Measurements from ENCODE around the gene SORCS2.

SORCS2 gene

DNA sequence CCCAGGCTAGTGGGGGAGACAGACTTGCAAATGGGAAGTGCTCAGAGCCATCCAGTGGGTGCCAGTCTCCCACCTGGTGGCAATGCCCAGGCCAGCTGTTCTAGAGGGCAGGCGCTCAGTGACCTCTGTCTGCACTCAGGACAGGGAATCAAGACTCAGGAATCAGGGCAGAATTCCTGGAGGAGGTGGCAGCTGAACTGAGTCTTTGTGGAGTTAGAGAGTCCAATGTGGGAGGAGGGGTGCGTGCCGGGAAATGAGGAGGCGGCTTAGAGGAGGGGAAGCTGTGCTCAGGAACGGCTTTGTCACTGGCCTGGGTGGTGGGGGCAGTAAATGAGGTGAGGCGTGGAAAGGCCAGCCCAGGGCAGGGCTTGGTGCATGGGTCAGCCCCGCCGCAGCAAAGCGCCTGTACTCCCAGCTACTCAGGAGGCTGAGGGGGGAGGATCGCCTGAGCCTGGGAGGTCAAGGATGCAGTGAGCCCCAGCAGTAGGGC, 31.3 kb upstream of the SORCS2 start:
- DNase-seq, result peak; percentile 29

DNA sequence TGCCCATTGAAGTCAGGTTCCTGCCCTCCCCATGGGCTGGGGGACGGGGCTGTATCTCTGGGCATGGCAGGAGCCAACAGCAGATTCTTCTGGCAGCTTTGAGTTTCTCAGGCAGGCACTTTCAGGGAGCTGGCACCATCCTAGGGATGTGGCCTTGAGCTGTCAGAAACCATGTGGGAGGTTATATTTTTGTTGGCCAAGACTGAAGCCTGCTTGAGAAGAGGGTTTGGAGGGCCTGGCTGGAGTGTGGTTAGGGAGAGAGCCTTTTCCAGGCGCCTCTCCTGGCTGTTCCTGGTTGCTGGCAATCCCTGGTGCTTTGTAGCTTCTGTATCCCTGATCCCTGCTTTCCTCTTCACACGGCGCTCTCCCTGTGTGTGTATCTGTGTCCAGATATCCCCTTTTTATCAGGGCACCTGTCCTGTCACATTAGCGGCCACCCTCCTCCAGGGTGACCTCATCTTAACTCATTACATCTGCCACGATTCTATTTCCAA, 30.6 kb upstream of the SORCS2 start:
- peak; percentile 10 for DNase-seq

DNA sequence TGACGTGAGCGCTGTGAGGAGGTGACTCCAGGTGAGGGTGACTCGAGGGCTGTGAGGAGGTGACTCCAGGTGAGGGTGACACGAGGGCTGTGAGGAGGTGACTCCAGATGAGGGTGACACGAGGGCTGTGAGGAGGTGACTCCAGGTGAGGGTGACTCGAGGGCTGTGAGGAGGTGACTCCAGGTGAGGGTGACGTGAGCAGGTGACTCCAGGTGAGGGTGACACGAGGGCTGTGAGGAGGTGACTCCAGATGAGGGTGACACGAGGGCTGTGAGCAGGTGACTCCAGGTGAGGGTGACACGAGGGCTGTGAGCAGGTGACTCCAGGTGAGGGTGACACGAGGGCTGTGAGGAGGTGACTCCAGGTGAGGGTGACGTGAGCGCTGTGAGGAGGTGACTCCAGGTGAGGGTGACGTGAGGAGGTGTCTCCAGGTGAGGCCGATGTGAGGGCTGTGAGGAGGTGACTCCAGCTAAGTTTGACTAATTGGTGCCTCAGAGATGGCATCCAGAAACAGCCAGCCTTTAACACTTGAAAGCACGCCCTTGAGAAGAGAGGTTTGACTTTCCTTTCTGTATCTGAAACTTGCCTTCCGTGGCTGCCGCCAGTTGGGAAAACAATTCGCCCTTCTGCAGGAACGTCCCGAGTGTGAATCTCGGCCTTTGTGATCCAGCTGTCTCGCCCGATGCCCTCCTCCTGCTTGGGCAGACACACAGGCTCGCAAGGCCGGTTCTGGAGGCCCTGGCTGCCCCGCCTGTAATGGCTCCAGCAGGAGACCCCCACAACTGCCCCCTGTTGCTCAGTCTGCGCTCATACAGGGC, 27.1 kb upstream of the SORCS2 start:
- DNase-seq, result peak; percentile 20

DNA sequence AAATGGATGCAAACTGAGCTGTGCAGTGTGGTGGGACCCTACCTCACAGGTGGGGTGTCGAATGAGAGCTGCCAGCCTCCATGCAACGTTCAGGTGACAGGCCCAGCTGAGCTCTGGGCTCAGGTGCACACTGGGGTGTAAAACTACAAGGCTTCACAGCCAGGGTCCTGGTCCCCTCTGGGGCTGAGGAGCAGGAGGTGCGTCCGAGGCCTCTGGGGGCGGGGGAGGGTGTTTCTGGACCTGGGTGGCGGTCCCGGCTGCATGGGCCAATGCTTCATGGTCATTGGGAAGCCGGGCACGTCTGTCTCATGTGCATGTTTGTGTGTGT, 26.5 kb upstream of the SORCS2 start:
- peak; percentile 40 for DNase-seq

DNA sequence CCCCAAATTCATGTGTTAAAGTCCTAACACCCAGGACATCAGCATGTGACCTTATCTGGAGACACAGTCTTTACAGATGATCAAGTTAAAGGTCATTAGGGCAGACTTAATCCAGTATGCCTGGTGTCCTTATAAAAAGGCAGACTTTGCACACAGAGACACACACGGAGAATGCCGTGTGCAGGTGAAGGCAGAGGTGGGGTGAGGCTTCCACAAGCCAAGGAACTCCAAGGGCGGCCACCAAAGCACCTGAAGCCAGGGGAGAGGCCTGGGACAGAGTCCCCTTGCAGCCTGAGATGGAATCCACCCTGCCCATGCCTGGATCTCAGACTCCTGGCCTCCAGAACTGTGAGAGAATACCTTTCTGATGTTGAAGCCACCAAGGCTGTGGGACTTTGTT, 26.1 kb upstream of the SORCS2 start:
- peak; percentile 26 for DNase-seq

DNA sequence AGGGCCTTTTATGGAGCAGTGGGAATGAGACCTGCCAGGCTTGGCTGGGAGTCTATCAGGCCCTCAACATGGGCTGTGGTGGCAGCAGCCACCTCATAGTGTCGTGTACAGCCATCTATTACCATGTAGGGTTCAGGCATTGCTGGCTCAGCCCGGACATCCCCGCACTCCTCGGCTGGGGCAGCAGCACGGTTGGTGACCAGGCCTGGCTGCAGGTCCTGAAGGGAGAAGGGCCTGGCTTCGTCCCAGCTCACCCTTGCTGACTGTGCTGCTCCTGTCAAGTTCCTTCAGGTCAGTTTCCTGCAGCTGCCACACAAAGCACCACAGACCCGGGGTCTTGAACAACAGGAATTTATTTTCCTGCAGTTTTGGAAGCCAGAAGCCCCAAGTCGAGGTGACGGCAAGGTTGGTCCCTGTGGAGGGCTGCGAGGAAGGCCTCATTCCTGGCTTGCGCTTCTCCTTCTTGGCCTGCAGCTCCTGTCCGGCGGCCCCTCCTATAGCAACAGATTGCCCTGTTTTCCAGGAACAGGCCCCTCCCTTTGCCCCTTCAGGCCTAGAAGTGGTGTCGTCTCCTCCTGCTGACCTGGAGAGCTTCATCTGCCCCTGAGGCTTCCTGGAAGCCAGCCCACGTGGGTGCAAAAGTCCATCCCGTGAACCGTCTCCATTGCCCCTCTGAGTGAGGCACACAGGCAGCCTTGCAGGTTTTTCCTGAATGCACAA, 25.2 kb upstream of the SORCS2 start:
- peak; percentile 34 for DNase-seq

DNA sequence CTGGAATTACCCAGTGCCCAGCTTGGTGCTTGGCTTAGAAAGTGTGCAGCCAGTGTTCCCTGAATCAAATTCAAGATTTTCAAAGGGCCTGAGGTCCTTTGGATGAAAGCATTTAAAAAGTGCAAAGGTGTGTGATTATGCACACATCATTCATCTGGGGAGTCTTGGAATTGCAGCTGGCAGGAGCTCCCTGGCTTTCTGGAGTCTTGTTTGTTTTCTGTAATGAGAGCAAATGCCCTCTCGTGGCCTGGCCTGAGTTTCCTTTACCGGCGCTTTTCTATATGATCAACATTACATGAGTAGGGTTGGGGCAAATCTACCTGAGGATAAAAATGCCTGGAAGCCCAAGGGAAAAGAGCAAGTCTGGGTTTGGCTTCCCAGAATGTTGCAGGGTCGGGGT, 24.6 kb upstream of the SORCS2 start:
- no peak for DNase-seq

DNA sequence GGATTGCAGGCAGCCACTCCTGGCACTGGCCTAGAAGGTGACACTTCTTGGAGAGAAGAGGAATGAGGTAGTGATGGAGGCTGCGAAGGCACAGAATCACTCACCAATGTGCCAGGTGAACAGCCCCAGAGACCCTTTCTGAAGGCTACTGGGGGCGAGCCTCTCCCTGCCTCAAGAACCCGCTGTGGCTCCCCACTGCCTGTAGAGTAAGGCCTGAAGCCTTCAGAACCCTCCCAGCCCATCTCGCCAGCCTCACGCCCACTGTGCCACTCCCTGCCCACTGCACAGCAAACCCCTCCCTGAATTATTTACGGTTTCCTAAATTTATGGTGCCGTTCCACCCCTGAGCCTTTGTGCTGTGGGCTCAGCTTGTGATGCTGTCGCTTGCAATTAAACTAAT, 24.2 kb upstream of the SORCS2 start:
- DNase-seq, result peak; percentile 33

DNA sequence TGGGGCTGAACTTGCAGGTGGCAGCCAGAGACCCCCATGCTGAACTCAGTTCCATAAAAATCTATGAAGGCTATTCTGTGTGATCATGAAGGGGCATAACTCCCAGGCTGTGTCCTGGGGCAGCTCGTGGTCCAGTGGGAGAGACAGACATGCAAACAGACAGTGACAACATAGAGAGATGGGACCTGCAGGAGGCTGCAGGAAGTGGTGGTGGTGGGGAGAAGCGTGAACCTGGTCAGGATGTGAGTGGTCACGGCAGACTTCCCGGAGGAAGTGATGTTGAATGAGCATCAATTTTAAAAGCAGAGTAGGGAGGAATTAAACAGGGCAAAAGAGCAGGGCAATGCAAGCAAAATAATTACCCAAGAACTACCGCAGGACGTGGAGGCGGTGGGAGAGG, 23.2 kb upstream of the SORCS2 start:
- DNase-seq, result peak; percentile 29

DNA sequence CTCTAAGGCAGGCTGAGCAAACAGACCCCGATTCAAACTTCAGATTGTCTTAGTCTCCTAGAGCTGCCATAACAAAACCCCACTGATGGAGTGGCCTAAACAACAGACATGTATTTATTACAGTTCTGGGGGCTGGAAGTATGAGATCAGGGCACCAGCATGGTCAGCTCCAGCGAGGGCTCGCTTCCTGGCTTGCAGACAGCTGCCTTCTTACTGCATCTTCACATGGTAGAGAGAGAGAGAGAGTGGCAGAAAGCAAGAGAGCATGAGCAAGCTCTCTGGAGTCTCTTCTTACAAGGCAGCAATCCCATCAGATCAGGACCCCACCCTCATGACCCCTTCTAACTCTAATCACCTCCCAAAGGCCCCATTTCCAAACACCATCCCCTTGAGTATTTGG, 22.3 kb upstream of the SORCS2 start:
- no peak for DNase-seq

DNA sequence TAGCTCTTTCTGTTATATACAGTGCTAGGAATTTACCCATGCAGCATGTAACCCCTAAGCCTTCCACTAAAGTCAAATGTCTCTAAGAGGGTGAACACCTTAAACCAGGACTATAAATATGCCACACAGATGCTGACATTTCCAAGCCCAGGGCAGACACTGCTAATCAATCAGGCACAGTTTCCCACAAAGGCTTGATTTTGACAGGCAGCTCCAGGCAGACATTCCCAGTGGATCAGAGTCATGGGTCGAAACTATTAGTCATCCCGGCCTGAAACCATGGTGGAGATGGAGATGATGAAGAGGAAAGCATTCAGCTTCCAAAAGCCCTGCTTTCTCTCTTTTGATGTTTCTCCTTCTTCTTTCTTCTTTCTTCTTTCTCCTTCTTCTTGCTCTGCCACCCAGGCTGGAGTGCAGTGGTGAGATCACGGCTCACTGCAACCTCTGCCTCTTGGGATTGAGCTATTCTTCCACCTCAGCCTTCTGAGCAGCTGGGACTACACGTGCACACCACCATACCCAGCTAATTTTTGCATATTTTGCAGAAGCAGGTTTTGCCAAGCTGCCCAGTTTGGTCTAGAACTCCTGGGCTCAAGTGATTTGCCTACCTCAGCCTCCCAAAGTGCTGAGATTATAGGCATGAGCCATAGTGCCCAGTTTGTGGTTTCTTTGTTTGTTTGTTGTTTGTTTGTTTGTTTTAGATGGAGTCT, 21.0 kb upstream of the SORCS2 start:
- DNase-seq, result no peak

DNA sequence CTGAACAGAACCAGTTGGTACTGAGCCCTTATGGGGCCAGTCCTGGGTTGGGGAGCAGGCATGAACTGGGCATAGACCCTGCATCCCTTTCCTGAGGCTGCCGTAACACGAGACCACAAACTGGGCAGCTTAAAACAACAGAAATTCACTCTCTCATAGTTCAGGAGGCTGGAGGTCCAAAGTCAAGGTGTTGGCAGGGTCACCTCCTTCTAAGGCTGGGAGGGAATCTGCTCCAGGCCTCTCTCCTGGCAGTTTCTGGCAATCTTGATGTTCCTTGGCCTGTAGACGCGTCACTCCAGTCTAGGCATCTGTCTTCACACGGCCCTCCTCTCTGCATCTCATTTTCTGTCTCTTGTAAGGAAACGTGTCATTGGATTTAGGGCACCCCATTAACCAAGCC, 19.8 kb upstream of the SORCS2 start:
- DNase-seq, result no peak

DNA sequence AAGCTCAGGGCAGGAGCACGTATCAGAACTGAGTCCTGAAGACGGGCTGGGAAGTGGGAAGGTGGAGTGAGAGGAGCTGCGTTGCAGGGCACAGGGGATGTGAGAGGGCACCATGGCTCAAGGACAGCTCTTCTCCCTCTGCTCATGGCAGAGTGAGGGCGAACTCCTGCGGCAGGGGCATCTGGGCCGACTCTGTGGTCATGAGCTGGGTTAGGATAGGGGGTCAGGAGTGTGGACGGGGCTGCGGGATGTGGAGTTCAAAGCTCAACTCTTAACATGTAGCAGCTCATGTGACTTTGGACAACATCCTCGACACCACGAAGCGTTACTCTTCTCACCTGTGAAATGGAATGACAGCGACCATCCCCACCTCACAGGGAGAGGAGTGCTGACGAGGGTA, 19.4 kb upstream of the SORCS2 start:
- DNase-seq, result no peak

DNA sequence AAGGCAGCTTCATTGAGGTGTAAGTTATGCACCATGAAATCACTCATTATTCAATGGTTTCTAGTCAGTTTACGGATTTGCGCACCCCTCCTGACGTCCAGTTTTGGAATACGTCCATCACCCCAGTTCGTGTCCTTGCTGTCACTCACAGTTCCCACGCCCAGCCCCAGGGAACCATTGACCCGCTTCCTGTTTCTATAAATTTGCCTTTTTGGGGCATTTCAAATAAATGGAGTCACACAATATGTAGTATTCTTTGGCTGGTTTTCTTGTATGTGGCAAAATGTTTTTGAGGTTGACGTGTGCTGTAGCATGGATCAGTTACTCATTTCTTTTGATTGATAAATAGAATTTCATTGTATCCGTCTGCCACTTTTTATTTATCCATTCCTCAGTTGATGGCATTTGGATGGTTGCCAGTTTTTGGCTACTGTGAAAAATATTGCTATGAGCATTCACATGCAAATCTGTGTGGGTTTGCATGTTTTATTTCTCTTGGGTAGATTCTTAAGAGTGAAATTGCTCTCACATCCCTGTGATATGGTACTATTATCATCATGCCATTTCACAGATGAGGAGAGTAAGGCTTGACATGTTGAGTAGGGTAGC, 18.4 kb upstream of the SORCS2 start:
- DNase-seq, result no peak

DNA sequence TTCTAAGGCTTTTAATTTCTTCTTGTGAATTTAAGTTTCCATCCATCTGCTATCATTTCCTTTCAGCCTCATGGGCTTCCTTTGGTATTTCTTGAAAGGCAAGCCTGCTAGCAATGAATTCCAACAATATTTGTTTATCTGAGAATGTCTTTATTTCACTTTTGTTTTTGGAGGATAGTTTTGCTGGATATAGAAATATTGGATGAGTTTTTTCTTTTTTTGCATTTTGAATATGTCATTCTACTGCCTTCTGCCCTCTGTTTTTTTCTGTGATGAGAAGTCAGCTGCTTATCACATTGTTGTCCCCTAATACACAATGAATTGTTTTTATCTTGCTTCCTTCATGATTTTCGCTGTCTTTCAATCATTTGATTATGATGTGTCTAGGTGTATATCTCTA, 13.2 kb upstream of the SORCS2 start:
- DNase-seq, result no peak

DNA sequence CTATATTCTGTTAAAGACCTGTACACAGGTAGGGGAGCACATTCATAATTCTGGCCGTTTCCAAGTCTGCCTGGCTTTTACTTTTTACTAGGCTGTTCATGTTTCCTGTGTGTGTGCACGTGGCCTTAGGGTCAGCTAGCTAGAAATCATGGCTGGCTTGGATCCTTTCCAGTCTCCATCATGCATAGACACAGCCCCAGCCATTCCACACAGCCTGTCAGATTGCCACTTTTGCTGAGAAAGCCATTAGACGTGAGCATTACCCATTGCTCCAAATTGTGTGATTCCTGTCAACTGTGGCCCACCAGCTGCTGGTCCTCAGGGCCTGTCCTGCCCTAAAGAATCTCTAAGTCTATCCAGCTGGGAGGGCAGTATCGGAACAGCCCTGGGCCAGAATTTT, 11.4 kb upstream of the SORCS2 start:
- DNase-seq, result peak; percentile 36

DNA sequence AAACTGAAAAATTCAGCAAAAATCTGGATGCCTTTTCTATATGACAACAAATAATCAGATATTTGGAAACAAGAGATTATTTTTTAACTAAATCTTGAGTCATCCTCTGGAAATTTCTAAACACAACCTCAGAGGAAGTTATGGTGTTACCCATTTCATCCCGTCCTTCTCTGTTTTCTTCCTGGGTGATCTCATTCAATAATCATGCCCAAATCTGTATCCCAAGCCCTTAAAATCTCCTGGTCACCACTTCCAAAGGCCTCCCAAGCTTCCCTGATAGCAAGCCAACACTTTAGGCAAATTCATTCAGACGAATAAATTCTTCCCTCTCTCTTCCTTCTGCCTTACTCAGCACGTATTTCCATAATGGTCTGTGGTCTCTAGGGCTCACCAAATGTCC, 9.7 kb upstream of the SORCS2 start:
- peak; percentile 4 for DNase-seq

DNA sequence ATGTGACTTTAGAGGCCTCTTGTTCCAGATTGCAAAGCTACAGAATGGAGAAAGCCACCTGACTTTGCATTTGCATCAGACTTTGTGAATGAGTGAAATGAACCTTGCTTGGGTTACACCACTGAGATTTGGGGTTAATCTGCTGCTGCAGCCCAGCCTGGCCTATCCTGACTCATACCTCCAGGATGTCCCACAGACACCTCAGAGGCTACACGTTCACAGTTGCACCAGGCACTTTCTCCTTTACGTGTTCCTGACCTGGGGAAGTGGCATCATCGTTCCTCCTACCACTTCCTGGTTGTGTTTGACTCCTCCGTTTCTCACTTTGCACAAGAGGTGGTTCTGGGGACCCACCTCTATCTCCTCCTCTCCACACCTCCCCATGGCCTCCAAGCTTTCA, 9.2 kb upstream of the SORCS2 start:
- peak; percentile 64 for DNase-seq

DNA sequence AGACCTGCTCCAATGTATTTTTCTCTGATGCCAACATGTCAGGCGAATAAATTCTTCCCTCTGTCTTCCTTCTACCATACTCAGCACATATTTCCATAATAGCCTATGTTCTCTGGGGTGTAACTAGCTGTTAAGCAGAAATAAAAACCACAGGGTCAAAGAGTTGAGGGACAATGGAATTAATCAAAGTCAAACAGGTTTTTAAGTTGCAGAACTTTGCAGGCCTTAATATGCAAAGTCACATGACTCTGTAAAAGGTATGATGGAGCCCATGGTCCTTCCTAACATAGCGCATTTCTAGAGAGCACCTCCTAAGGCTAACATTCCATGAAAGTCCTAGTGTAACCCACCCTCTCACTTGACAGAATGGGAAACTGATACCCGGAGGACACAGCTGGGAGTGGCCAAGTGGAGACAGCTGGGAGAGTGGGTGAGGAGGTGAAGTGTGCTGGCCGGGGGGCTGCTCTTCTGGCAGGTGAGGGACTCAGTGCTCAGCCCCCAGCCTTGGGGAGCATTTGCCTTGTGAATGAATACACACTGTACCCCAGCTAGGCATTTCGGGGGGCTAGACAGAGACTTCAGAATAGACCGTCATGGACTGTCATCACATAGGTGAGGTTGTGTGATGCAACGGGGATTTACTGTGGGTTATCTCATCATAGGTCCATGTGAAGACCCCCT, 8.4 kb upstream of the SORCS2 start:
- peak; percentile 34 for DNase-seq

DNA sequence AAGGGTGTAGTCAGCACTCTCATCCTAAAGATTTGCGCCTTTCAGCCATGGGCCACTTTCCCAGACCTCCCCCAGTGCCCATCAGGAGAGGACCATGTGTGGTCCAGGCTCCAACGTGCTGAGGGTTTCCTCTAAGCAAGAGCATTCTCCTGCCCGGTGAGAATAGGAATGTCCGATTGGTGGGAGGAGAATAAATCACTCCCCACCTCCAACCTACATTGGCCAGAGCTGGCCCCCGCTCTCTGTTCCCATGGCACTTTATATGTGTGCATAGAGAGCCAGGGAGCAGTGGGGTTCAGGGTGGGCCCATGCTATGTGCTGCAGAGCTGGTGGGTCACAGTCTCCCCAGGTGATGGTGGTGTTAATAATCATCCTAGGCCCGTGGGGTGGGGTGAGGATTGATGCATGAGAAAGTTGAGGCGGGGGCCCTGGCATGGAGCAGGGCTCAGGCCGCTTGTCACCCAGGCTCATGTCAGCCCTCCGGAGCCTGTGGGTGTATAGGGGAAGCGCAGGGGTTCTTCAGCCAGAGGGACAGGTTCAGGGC, 6.8 kb upstream of the SORCS2 start:
- DNase-seq, result peak; percentile 39

DNA sequence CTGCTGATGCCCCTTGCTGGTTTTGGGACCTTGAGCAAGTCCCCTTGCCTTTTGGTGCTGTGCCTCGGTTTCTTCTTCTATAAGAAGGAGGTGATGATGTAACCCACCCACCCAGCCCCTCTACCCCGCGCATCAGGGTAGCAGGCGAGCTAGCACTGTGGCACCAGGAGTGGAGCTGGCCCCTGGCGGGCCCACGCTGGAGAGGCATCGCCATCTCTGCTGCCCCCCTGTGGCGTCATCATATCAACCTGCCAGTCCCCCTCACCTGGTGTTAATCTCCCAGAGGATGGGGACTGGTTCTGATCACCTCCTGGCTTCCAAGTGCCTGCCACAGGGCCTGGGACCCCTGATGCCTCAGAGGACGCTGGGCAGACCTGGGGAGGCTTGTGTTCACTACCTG, 6.3 kb upstream of the SORCS2 start:
- peak; percentile 59 for DNase-seq

DNA sequence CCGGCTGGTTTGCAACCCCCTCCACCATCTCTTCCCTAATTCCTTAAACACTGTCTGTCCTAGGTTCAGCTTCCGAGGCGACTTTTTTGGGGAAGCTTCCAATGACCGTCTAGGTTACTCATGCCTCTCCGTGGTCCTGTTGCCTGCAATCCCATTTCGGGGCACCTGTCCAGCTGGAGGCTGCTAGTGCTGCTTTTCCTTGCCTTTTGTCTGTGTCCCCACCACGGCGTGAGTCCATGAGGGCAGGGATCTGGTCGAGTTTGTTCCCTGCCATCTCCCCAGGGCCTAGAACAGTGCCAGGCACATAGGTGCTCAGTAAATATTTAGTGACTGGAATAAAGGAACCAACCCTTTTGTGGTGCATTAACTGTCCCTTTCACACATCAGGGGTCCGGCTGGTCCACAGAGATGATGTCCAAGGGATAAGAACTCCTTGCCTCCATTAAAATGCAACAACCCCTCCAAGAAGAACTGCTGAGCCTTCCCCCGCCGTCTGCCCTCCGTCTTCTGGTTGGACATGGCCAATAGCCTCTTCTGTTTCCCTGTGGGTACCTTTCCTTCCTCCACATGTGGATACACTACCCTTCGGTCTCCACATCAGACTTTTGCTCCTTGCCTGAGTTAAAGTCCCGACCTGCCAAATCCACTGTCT, 5.7 kb upstream of the SORCS2 start:
- DNase-seq, result peak; percentile 33

All from activated CD8-positive, alpha-beta memory T cell treated with anti-CD3 and anti-CD28 coated beads, Interleukin-2, amount 50 U/mL, for 48 hours (primary cell).